NCI-H524 (cell line): ENCODE data around the gene PRR14L.
"Not testable (repeated sequence)": the region's sequence is repeated elsewhere in the genome, so short reads cannot be mapped to it uniquely, and the experiment has no call there.

Experiments used
- DNase-seq, 2 experiments: peaks; one replicate each; lab custom pipeline; 2025; lab: John Stamatoyannopoulos, UW

Gene PRR14L

DNA sequence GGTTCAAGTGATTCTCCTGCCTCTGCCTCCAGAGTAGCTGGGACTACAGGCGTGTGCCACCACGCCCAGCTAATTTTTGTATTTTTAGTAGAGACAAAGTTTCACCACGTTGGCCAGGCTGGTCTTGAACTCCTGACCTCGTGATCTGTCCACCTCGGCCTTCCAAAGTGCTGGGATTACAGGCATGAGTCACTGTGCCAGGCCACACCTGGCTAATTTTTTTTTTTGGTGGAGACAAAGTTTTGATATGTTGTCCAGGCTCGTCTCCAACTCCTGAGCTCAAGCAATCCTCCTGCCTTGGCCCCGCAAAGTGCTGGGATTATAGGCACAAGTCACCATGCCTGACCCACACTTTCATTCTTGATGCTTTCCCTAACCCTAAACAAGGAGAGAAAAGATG lies 9.6 kb downstream of the PRR14L start:
- not testable (repeated sequence) for DNase-seq

DNA sequence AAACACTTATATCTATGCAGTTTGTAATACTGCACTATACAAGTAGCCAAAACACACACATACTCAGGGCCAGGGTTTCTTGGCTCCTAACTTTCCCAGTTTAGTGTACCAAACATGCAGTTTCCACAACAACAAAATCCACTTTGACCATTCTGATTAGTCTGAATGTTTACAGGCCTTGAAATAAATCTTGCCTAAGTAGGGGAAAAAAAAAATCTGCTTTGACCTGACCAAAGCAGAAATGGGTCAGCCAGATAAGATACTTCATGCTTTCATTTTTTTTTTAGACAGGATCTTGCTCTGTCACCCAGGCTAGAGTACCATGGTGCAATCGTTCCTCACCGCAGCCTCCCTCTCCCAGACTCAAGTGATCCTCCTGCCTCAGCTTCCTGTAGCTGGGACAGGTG lies 10.1 kb downstream of the PRR14L start:
- no peak for DNase-seq

DNA sequence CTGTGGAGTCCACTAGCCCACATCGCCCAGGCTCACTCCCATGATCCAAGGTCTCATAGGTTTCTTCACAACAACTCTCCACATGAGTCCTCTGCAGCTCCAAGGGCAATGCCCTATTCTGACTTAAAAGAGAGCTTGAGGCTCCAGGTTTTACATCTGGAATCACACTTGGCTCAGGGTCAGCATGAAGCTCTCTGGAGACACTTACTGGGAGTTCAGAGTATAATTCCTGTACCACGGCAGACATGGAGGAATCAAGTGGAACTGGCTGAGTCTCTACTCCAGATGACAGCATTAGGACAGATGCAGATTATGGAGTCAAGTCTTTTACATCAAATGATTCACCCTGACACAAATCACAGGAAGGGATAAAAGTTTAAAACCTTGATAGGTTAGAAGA lies 11.4 kb downstream of the PRR14L start:
- no peak for DNase-seq

DNA sequence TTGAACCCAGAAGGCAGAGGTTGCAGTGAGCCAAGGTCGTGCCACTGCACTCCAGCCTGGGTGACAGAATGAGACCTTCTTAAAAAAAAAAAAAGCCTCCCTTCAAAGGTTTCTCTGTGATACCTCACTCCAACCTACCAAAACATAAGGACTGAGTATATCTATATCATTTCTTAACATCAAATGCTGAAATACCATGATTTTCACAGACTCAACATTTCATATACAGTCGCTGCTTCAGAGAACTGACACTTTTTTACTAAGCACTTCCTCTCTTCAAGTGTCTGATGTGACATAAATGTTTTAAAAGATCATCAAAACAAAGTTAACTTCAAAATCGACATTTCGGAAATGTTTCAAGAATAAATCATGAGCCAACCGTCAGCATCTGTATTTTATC lies 12.0 kb downstream of the PRR14L start:
- no peak for DNase-seq

DNA sequence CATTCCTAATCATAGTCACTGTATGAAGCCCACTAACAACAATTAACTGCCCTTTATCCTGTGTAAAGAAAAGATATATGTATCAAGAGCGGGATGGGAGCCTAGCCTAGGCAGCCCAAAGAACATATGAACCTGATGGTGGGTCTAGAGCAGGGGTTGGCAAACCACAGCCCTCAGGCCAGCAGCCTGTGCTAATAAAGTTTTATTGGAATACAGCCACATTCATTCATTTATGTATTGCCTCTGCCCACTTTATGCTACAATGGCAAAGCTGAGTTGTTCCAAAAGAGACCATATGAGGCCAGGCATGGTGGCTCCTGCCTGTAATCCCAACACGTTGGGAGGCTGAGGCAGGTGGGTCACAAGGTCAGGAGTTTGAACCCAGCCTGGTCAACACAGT lies 13.5 kb downstream of the PRR14L start:
- DNase-seq, result no peak

DNA sequence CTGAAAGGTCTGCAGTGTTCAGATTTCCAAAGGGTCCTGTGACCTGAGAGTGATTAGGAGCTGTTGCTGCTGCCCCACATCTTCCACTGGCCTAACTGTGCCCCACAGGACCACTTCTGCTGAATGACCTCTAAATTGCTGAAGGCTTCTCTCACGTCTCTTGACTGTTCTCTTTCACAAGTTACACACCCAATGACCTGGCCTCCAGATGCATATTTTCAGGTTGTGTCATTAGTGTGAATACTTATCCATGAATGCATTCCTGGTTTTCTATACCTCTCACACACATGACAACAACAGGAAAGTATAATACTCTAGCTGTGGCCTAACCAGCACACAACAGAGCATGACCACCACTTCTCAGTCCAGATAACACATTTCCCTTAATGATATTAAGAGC lies 15.4 kb downstream of the PRR14L start:
- no peak for DNase-seq

DNA sequence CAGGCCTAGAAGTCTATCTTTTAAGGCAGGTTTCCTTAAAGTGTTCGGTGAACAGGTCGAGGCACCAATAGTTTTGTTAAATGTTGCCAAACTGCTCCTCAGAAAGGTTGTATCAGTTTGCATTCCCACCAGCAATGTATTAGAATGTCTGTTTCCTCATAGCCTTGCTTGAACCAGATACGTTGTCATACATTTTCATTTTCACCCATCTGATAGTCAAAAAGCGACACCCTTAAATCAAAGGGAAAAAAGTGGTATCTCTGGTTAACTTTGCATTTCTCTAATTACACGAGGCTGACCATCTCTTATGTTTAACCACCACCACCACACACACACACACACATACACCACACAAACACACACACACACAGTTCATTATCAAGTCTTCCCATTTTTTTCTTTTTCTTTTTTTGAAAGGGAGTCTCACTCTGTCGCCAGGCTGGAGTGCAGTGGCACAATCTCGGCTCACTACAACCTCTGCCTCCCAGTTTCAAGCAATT lies 16.3 kb downstream of the PRR14L start:
- DNase-seq, result no peak

DNA sequence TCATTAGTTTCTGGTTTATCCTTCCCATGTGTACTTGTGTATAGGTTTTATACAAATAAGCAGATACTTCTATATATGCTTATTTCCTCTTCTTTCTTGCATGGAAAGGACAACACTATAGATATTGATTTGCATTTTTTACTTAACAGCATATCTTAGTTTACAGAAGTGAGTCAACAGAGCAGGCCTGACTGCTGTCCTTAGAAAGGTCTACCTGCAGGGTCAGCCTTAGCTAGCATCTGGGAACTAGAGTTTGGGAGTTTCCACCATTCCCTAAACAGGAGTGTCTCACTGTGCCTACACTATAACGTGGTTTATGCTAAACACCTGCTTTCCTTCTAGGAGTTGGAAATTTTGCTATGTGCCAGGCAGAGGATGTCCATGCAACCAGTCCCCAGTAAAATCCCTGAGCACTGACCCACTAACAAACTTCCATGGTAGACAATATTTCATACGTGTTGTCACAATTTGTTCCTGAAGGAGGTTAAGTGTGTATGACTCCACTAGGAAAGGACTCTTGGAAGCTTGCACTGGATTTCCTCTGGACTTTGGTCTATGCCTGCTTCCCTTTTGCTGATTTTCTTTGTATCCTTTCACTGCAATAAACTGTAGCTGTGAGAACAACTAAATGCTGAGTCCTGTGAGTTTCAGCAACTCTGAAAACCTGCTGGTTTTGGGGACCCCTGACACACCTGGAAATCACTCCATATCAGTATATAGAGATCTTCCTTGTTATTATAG lies 17.7 kb downstream of the PRR14L start:
- DNase-seq, result no peak

DNA sequence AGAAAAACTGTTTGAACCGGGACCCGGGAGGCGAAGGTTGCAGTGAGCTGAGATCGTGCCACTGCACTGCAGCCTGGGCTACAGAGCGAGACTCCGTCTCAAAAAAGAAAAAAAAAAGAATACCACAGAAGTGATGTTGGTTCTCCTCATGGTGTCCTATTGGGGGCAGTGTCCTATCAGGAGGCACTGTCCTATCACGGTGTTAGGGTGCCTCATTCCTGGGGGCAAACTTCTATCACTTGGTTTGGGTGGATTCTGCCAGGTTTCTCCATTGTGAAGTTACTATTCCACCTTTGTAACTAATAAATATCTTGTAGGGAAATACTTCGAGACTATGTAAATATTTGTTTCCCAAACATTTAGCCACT lies 19.6 kb downstream of the PRR14L start:
- DNase-seq, result no peak

DNA sequence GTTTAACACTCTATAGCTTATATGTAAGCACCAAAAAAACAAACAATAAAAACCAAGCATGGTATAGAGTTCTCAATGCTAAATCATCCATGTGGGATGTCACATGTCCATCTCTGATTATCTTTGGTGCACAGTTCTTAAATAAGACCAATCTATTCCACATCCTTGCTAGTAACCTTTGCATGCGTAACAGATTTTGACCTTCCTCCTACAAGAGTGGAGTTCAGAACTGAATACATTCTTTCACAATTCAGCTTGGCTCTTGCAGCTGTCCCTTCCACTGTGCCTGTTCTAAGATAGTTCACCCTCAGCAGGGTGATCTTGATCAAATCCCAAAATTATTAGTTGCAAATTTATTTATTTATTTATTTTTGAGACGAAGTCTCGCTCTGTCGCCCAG lies 21.1 kb downstream of the PRR14L start:
- no peak for DNase-seq

DNA sequence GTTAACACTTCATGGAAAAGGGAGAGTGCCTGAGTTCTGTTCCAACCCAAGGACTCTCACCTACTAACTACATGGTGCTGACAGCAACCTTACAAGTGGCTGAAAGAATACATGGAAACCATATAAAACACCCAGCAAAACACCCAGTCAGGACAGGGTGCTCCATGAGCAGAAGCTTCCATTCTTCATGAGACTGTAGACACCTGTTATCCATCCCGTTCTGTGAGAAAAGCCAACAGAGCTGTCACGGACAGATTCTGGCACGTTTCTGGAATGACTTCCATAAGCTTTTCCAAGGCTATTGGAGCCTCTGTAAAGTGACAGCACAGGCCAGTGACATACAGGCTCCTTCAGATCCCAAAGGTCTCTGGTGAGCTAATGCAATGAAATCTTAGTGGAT lies 23.2 kb downstream of the PRR14L start:
- no peak for DNase-seq

DNA sequence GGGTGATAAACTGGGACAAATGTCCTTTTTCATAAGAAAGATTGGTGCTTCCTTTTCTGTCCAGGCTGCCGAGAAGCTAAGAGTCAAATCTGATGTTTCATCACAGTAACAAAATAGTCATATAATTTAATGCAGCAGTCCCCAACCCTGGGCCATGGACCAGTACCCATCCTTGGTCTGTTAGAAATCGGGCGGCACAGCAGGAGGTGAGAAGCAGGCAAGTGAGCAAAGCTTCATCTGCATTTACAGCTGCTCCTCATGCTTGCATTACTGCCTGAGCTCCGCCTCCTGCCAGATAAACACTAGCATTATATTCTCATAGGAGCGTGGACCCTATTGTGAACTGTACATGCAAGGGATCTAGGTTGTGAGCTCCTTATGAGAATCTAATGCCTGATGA lies 26.2 kb downstream of the PRR14L start:
- no peak for DNase-seq

DNA sequence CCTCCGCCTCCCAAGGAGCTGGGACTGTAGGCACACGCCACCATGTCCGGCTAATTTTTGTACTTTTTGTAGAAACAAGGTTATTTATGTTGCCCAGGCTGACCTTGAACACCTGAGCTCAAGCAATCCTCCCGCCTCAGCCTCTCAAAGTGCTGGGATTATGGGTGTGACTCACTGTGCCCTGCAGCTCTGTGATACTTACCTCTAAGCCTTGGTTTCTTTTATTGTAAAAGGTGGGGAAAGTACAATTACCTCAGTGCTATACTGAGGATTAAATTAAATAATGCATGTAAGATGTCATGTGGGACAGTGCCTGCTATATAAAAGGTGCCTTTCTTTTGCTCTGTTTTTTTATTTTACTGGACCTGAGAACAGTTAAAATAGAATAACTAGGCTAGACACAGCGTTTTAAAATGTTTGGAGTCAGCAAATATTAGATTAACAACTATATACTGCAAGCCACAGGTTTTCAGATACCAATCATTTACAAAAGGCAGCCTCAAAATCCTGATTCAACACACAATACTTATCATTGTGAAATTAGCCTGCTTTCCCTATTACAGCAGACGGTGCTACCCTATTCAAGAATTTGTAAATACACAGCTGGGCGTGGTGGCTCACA lies 30.0 kb downstream of the PRR14L start:
- DNase-seq, result no peak

DNA sequence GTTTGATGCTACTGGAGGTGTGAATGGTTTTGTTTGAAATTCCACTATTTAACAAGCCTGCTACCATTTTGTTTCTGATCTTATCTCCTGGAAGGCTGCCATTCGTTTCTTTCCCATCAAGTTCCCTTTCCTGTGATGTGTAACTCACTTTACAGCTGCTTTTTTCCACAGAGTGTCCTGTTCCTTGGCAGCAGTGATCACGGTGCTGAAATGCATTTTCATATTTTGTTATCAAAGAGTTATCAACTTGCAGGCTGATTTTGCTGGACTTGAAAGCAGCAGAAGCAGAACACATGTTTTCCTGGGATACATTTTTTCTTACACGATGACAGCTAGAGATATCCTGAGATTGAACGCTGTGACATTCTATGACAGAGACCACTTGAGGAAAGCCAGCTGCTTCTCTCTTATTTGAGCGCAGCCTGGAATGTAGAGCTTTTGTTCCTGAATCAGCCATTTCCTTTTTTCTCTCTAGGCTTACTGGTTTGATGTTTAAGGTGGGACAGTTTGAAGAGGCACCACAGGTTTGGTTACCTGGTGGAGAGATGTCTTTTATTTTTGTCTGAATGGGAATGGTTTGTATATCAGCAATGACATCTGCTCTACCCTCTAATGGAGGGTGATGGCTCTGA lies 34.7 kb downstream of the PRR14L start:
- DNase-seq, result no peak

DNA sequence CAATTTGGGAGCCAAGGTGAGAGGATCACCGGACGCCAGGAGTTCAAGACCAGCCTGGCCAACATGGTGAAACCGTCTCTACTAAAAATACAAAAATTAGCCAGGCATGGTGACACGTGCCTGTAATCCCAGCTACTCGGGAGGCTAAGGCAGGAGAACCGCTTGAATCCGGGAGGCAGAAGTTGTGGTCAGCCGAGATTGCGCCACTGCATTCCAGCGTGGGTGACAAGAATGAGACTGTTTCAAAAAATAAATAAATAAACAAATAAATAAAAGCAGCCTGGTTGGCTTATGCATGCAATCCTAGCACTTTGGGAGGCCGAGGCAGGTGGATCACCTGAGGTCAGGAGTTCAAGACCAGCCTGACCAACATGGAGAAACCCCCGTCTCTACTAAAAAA lies 38.7 kb downstream of the PRR14L start:
- DNase-seq, result not testable (repeated sequence)

DNA sequence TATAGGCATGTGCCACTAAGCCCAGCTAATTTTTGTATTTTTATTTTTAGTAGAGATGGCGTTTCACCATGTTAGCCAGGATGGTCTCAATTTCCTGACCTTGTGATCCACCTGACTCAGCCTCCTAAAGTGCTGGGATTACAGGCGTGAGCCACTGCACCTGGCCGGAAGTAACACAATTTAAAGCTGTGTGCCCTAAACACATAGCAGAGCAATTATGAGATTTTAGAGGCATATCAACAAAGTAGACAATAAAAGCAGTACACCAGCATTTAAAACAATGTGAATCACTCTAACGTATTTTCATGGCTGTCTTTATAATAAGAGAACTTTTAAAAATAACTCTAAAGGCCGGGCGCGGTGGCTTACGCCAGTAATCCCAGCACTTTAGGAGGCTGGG lies 42.4 kb downstream of the PRR14L start:
- no peak for DNase-seq

DNA sequence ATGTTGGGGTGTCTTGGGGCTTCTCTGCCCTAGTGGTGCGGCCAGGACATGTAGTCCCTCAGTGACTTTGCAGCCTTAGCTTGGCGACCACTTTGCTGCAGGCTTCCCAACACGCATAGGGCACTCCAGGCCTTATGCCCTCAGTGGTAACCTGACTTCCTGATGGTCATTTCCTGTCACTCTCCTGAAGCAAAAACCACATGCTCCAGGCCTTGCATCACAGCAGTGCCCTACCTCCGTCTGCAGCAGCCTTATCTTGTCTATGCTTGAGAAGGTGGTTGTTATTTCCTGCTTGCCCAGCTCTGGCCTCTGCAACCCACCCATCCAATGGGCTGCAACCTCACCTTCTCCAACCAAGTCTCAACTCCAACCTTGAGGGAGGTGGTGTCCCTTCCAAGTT lies 54.5 kb downstream of the PRR14L start:
- DNase-seq, result no peak

DNA sequence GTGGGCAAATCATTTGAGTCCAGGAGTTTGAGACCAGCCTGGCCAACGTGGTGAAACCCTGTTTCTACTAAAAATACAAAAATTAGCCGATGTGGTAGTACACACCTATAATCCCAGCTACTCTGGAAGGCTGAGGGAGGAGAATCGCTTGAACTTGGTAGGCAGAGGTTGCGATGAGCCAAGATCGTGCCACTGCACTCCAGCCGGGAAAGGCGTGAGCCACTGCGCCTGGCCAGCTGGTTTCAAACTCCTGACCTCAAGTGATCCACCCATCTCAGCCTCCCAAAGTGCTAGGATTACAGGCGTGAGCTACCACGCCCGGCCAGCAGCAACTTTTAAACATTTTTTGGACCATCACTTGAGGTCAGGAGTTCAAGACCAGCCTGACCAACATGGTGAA lies 55.9 kb downstream of the PRR14L start:
- DNase-seq, result not testable (repeated sequence)

DNA sequence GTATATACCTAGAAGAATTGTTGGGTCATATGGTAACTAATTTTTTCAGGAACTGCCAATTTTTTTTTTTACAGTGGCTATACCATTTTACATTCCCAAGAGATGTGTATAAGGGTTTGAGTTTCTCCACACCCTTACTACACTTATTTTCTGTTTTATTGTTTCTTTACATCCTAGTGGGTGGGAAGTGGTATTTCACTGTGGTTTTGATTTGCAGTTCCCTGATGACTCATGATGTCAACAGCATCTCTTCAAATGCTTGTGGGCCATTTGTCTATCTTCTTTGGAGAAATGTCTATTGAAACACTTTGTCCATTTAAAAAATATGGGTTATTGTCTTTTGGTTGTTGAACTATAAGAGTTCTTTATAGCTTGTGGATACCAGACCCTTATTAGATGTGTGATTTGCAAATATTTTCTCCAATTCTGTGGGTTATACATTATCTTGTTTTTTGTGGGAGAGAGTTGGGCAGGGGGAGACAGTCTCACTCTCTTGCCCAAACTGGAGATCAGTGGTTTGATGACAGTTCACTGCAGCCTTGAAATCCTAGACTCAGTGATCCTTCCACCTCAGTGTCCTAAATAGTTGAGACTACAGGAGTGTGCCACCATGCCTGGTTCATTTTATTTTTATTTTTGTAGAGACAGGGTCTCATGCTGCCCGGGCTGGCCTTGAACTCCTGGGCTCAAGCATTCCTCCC lies 57.6 kb downstream of the PRR14L start:
- no peak for DNase-seq

DNA sequence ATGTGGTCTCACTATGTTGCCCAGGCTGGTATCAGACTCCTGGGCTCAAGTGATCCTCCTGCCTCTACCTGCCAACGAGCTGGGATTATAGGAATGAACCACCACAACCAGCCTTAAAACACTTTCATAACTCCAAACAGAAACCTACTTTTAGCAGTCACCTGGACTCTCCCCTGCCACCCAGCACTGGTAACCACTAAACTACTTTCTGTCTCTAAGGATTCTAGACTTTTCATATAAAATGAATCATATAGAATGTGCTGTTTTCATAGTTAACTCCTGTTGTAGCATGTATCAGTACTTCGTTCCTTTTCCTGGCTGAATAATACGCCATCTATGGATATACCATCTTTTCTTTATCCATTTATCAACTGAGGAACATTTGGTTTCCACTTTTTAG lies 58.5 kb downstream of the PRR14L start:
- DNase-seq, result no peak

DNA sequence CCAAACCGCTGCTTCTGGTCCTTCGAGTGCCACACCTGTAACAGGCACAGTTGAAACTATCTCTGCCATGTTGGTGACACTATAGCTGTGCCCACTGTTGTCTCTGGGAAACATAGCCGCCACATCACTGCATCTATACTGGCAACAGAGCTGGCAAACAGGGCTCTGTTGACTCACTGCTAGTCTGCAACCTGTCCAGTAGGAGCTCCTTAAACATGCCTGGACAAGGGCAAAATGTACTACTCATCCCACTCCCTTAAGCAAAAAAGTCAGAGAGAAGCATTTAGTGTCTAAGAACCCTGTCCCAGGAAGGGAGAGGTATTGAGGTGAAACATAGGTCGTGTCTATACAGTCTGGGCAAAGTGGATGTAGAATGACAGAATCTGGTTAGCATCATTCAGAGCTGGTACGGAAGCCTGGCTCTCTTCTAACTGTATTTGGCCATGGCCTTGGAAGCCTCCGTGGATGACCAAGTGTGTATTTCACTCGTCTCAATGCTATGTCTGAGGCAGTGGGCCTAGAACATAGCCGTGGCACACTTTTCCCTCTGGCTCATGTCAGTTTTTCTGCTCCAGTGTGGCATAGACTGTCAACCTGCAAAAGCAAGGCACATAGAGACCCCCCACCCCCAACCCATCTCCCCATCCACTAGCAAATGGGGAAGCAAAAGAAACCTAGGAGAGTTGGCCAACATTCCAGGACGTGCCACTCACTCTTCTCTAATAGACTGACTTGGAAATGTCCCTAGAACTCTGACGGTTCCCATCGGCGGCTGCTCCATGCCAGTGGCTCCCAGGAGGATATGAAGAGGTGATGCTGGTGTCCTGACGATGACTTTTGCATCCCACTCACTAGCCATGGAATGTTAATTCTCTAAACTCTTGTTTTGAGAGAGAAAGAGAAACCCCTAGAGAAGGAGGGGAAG lies 66.5 kb downstream of the PRR14L start:
- no peak for DNase-seq

DNA sequence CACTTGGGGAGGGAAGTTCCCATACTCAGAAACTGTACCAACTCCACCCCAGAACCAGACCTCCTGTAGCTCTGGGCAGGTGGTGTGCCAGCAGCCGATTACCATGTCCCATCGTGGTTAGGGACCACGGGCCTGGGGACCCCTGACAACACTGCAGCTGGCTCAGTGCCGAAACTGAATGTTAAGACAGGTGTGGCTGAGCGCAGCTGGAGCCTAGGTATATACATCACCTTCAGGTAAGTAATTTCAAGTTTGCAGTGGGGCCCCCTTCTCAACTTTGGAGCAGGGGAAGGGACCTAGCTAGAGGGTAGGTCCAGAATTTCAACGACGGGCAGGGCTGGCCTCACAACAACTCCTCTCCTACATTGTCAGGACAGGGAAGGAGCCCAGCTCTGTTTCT lies 67.2 kb downstream of the PRR14L start:
- no peak for DNase-seq
